Inferior parietal cortex (tissue), 1 donor: ENCODE data around the gene ARHGAP27.
"Not testable (repeated sequence)": the region's sequence is repeated elsewhere in the genome, so short reads cannot be mapped to it uniquely, and the experiment has no call there.

Experiments used
- DNase-seq: peaks from one replicate; pipeline ENCODE4 v3.0.0-alpha.2; 2016; ENCODE audit errors: extremely low spot score

The ARHGAP27 gene, protein sequence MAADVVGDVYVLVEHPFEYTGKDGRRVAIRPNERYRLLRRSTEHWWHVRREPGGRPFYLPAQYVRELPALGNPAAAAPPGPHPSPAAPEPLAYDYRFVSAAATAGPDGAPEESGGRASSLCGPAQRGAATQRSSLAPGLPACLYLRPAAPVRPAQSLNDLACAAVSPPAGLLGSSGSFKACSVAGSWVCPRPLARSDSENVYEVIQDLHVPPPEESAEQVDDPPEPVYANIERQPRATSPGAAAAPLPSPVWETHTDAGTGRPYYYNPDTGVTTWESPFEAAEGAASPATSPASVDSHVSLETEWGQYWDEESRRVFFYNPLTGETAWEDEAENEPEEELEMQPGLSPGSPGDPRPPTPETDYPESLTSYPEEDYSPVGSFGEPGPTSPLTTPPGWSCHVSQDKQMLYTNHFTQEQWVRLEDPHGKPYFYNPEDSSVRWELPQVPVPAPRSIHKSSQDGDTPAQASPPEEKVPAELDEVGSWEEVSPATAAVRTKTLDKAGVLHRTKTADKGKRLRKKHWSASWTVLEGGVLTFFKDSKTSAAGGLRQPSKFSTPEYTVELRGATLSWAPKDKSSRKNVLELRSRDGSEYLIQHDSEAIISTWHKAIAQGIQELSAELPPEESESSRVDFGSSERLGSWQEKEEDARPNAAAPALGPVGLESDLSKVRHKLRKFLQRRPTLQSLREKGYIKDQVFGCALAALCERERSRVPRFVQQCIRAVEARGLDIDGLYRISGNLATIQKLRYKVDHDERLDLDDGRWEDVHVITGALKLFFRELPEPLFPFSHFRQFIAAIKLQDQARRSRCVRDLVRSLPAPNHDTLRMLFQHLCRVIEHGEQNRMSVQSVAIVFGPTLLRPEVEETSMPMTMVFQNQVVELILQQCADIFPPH

GRCh38 chr17:45432405-45433158 lies at the start of gene ARHGAP27:
Gene ARHGAP27 (minus strand): TSS chr17:45432870. CDS start chr17:45430279, 2,591 bp downstream.
- no peak for DNase-seq

- not testable (repeated sequence) for DNase-seq
These were observed 49.6 kb upstream of the ARHGAP27 start for GRCh38 chr17:45482317-45482716.

GRCh38 chr17:45475436-45475835 lies 42.8 kb upstream of the ARHGAP27 start:
- DNase-seq, result not testable (repeated sequence)

GRCh38 chr17:45472249-45472648 lies 39.6 kb upstream of the ARHGAP27 start:
- DNase-seq, result not testable (repeated sequence)

DNA sequence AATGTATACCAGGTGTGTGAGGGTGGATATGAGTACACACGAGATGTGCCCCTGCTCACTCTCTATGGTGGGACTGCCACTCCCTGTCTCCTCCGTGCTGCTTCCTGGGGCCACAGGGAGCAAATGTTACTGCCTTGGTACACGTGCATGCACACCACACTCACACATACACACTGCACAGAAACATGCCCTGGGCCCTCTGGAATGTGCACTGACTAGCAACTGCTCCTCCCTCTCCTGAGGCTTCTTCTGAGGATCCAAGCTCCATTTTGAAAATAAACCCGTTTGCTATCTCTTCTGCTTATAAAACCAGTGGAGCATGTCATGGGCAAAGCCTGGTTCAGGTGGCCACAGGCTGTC lies 36.5 kb upstream of the ARHGAP27 start:
- DNase-seq, result not testable (repeated sequence)

GRCh38 chr17:45468293-45469203 lies 35.9 kb upstream of the ARHGAP27 start:
- not testable (repeated sequence) for DNase-seq

GRCh38 chr17:45461524-45462327 lies 29.1 kb upstream of the ARHGAP27 start:
- DNase-seq, result not testable (repeated sequence)

GRCh38 chr17:45460422-45460821 lies 27.8 kb upstream of the ARHGAP27 start:
- DNase-seq, result not testable (repeated sequence)

GRCh38 chr17:45454341-45454740 lies 21.7 kb upstream of the ARHGAP27 start:
- DNase-seq, result not testable (repeated sequence)

- DNase-seq, result not testable (repeated sequence)
These were observed 21.1 kb upstream of the ARHGAP27 start for GRCh38 chr17:45453731-45454130.

DNA sequence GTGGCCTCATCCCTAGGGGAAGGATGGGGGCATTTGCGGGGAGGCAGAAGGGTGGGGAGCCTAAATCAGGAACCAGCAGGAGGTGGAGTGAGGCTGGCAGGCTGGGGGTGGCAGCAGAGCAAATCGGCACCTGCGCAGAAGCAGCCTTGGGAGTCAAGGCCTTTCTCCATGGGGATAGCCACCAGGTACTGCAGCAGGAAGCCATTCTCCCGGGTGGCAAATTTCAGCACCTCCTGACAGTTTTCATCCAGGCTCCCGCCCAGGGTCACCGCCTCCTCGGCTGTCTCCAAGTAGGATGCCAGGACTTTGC lies 20.5 kb upstream of the ARHGAP27 start:
- not testable (repeated sequence) for DNase-seq

GRCh38 chr17:45452329-45453224 lies 19.9 kb upstream of the ARHGAP27 start:
- not testable (repeated sequence) for DNase-seq

DNA sequence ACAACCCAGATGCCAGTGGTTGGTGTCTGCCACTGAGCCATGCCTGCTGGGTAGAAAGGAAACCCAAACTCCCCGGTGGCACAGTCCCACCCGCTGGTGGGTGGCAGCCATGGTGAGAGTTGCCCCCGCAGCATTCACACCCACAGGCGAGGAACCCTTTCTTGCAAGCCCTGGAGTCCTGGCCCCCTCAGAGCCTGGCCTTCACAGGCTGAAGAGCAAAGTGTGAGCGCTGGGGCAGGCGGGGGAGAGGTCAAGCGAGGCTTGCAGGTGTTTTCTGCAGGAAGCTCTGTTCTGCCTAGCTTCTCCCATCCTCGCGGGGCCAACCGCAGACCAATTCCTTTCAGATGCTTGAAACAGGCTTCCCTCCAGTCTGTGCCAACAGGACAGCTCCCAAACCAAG lies 19.0 kb upstream of the ARHGAP27 start:
- DNase-seq, result not testable (repeated sequence)

- no peak for DNase-seq
These were observed 18.5 kb upstream of the ARHGAP27 start for GRCh38 chr17:45451131-45451530.

GRCh38 chr17:45449708-45450329 lies 17.1 kb upstream of the ARHGAP27 start:
- DNase-seq, result not testable (repeated sequence)

GRCh38 chr17:45449260-45449659 lies 16.6 kb upstream of the ARHGAP27 start:
- DNase-seq, result not testable (repeated sequence)

- not testable (repeated sequence) for DNase-seq
These were observed 15.8 kb upstream of the ARHGAP27 start for GRCh38 chr17:45448483-45448882.

- not testable (repeated sequence) for DNase-seq
These were observed 15.4 kb upstream of the ARHGAP27 start for GRCh38 chr17:45448066-45448465.
